Gastrocnemius medialis (tissue), 4 donors: Measurements from ENCODE around the gene MEX3B.

Experiments used
- CTCF ChIP-seq, 5 experiments: fragments of 450-650 bp in 3 of 5; fragments of 200-600 bp in 2 of 5; sonication (generic) in 2 of 5; IDR thresholded peaks in 4 of 5; conservative IDR thresholded peaks in 1 of 5; 1 replicate in 4 of 5; 2 replicates in 1 of 5; pipeline ENCODE4 v1.5.1; 2016 to 2019; ENCODE audit warnings: antibody characterized with exemption in 5 of 5, mild to moderate bottlenecking in 3 of 5, moderate library complexity in 3 of 5
- POLR2A ChIP-seq, 2 donors: fragments of 450-650 bp; IDR thresholded peaks; one replicate each; pipeline ENCODE4 v1.6.1; 2017; ENCODE audit warnings: antibody characterized with exemption in 2 of 2, mild to moderate bottlenecking in 2 of 2, moderate library complexity in 2 of 2

GRCh38 chr15:82058026-82058425, 12.2 kb upstream of the MEX3B start:
- no peak for TF ChIP-seq CTCF (IDR thresholded peaks at IDR 0.05 in 4 of 5, conservative IDR thresholded peaks at IDR 0.05 in 1 of 5)
- no peak for TF ChIP-seq POLR2A (IDR thresholded peaks at IDR 0.05)
